Measurements from ENCODE around the gene EYA2. TPM values are rescaled to one million over a fixed set of nuclear protein-coding genes. Genes with fewer than 3 reads are reported as not detected.
A peak's percentile ranks its signal among the peaks of the same experiment; 100 is the strongest.

EYA2 gene
- total and polyA plus RNA-seq, 4 donors = 1.6 to 4.4 (median 2.1) TPM

GRCh38 chr20:46894971-46895905 is 595 bp downstream of the EYA2 start:
- no peak overlapping the region for H3K27ac ChIP-seq (ENCODE audit: low read depth in 1 of 2, low read length in 1 of 2)
- H3K9ac ChIP-seq (ENCODE audit: insufficient read depth in 1 of 2, low read length in 2 of 2) = no peak overlapping the region
- peak; percentile 39 to 72 (median 65) for DNase-seq
- H3K4me1 ChIP-seq (ENCODE audit: control insufficient read depth in 5 of 5, insufficient read depth in 5 of 5, low read length in 5 of 5) = peaks cover 0 to 22% (median 0%) of the 10 kb centered on the region in 5 donors
- ATAC-seq (ENCODE audit: insufficient read depth, low FRiP score) = no peak
- H3K4me3 ChIP-seq = peak overlapping the region; percentile 38
- no peaks in the 10 kb centered on the region for H3K36me3 ChIP-seq (ENCODE audit: control insufficient read depth in 4 of 4, insufficient read depth in 4 of 4, low read length in 4 of 4)
- 3% methylated on average over 58 to 65 of the region's 65 CpGs for WGBS, 2 donors
- peaks cover 20 to 61% (median 43%) of the 10 kb centered on the region in 3 donors for H3K27me3 ChIP-seq (ENCODE audit: control insufficient read depth in 3 of 3, insufficient read depth in 3 of 3, low read length in 2 of 3)
- H3K9me3 ChIP-seq (ENCODE audit: control insufficient read depth in 4 of 4, insufficient read depth in 3 of 4, low read length in 3 of 4) = peaks cover 0 to 7% (median 3%) of the 10 kb centered on the region in 4 donors
- no peak for TF ChIP-seq CTCF (IDR thresholded peaks at IDR 0.05; ENCODE audit: control extremely low read depth, extremely low read depth)

- Histone ChIP-seq H3K9ac (ENCODE audit: insufficient read depth in 1 of 2, low read length in 2 of 2) (no peak overlapping the region), H3K36me3 (ENCODE audit: control insufficient read depth in 4 of 4, insufficient read depth in 4 of 4, low read length in 4 of 4) (no peaks in the 10 kb centered on the region), H3K4me1 (ENCODE audit: control insufficient read depth in 5 of 5, insufficient read depth in 5 of 5, low read length in 5 of 5) (peaks cover 0 to 23% (median 0%) of the 10 kb centered on the region in 5 donors), H3K4me3 (no peak overlapping the region), H3K27ac (ENCODE audit: low read depth in 1 of 2, low read length in 1 of 2) (no peak overlapping the region), H3K9me3 (ENCODE audit: control insufficient read depth in 4 of 4, insufficient read depth in 3 of 4, low read length in 3 of 4) (peaks cover 0 to 3% (median 2%) of the 10 kb centered on the region in 4 donors), H3K27me3 (ENCODE audit: control insufficient read depth in 3 of 3, insufficient read depth in 3 of 3, low read length in 2 of 3) (peaks cover 20 to 67% (median 43%) of the 10 kb centered on the region in 3 donors)
- TF ChIP-seq CTCF (IDR thresholded peaks at IDR 0.05; ENCODE audit: control extremely low read depth, extremely low read depth) = no peak
- DNase-seq (no peak), ATAC-seq (ENCODE audit: insufficient read depth, low FRiP score) (no peak)
- WGBS, 2 donors = 8 to 10% methylated on average over 12 of the region's 12 CpGs
Measured at GRCh38 chr20:46895906-46896242, 1.2 kb downstream of the EYA2 start.

- 76 to 77% methylated on average over 16 of the region's 16 CpGs for WGBS, 2 donors
Measured at GRCh38 chr20:46897328-46897880, 2.8 kb downstream of the EYA2 start.

More at GRCh38 chr20:46897328-46897880, 2.8 kb downstream of the EYA2 start:
- peaks cover 20 to 65% (median 43%) of the 10 kb centered on the region in 3 donors for H3K27me3 ChIP-seq (ENCODE audit: control insufficient read depth in 3 of 3, insufficient read depth in 3 of 3, low read length in 2 of 3)
- H3K4me3 ChIP-seq = no peak overlapping the region
- H3K36me3 ChIP-seq (ENCODE audit: control insufficient read depth in 4 of 4, insufficient read depth in 4 of 4, low read length in 4 of 4) = no peaks in the 10 kb centered on the region
- peaks cover 0 to 3% (median 0%) of the 10 kb centered on the region in 4 donors for H3K9me3 ChIP-seq (ENCODE audit: control insufficient read depth in 4 of 4, insufficient read depth in 3 of 4, low read length in 3 of 4)
- DNase-seq = no peak
- ATAC-seq (ENCODE audit: insufficient read depth, low FRiP score) = no peak
- H3K9ac ChIP-seq (ENCODE audit: insufficient read depth in 1 of 2, low read length in 2 of 2) = no peak overlapping the region
- TF ChIP-seq CTCF (IDR thresholded peaks at IDR 0.05; ENCODE audit: control extremely low read depth, extremely low read depth) = no peak
- H3K4me1 ChIP-seq (ENCODE audit: control insufficient read depth in 5 of 5, insufficient read depth in 5 of 5, low read length in 5 of 5) = peaks cover 0 to 23% (median 0%) of the 10 kb centered on the region in 5 donors
- no peak overlapping the region for H3K27ac ChIP-seq (ENCODE audit: low read depth in 1 of 2, low read length in 1 of 2)
